ACC112 (cell line): ENCODE results near the gene MTX3.

Source experiments
- H2AFZ ChIP-seq: fragments of 200-600 bp; sonication (generic); one replicate; pipeline ENCODE4 v1.6.0; 2017; ENCODE audit warnings: antibody characterized with exemption, low read length; ENCODE audit not compliant: unreplicated experiment
- H3K27ac ChIP-seq: fragments of 200-600 bp; sonication (generic); 2 replicates; pipeline ENCODE4 v1.5.1; 2014; ENCODE audit warnings: low read depth, mild to moderate bottlenecking, antibody characterized with exemption, low read length, moderate library complexity
- H3K27me3 ChIP-seq: fragments of 200-600 bp; sonication (generic); 2 replicates; pipeline ENCODE4 v1.6.1; 2014; ENCODE audit warnings: mild to moderate bottlenecking, antibody characterized with exemption, low read length, moderate library complexity, mixed read lengths; ENCODE audit not compliant: insufficient read depth
- H3K36me3 ChIP-seq: fragments of 200-600 bp; sonication (generic); 2 replicates; pipeline ENCODE4 v1.6.1; 2016; ENCODE audit warnings: mild to moderate bottlenecking, antibody characterized with exemption, low read length, moderate library complexity, mixed read lengths; ENCODE audit not compliant: insufficient read depth
- H3K4me1 ChIP-seq: fragments of 200-600 bp; sonication (generic); one replicate; pipeline ENCODE4 v1.6.1; 2016; ENCODE audit warnings: low read length, mixed read lengths; ENCODE audit not compliant: insufficient read depth, unreplicated experiment, control insufficient read depth
- H3K4me3 ChIP-seq: fragments of 200-600 bp; sonication (generic); 2 replicates; pipeline ENCODE4 v1.5.1; 2014; ENCODE audit warnings: mild to moderate bottlenecking, low read depth, low read length
- H3K79me2 ChIP-seq: fragments of 200-600 bp; sonication (generic); one replicate; pipeline ENCODE4 v1.6.0; 2016; ENCODE audit warnings: low read length; ENCODE audit not compliant: control insufficient read depth, unreplicated experiment, insufficient read depth

The MTX3 gene, protein sequence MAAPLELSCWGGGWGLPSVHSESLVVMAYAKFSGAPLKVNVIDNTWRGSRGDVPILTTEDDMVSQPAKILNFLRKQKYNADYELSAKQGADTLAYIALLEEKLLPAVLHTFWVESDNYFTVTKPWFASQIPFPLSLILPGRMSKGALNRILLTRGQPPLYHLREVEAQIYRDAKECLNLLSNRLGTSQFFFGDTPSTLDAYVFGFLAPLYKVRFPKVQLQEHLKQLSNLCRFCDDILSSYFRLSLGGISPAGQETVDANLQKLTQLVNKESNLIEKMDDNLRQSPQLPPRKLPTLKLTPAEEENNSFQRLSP

DNA sequence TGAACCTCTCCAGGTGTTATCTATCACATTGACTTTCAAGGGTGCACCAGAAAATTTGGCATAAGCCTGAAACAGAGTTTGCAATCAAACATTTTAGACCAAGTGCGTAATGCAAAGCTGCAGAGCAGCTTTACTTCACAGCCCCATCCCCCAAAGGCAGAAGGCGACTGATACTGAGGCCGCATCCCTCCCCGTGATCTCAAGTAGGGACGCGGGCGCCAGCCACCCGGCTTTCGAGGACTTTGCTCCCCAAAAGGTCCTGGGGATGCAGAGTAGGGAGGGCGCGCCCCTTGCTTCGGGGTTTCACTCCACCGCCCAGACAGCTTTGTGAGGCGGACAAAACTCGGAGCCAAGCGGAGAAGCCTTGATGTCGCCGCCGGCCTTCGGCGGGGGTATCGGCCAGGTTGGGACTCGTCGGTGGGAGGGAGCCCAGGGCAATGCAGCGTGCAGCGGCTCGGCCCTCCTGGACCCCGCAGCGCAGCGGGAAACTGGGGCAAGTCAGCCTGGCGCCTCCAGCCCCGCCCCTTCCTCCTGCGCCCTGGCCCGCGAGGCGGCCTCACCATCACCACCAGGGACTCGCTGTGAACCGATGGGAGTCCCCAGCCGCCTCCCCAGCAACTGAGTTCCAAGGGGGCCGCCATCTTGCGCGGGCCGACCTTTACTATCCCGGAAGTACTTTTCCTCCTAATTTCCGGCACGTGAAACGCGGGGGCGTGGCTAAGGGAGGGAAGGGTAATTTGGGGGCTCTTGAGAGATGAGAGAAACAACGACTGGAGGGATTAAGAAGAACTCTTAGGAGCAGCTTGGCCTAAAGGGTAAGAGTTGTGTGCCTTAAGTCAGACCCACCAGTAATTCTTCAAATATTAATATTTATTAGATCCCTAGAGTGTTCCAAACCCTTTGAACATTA, at the start of gene MTX3:
Gene MTX3, minus strand, starts transcription at position 665 of the 910 bp plus-strand sequence. Its CDS starts 24 bp downstream, at position 641.
- H2AFZ ChIP-seq, result peak within 1 kb of the TSS; percentile 89
- peaks cover 18% of the 10 kb centered on the region for H3K4me1 ChIP-seq
- H3K36me3 ChIP-seq, result peaks cover 9% of the 10 kb centered on the region
- H3K27me3 ChIP-seq, result no peaks in the 10 kb centered on the region
- peaks cover 12% of the 10 kb centered on the region for H3K79me2 ChIP-seq
- peak within 1 kb of the TSS; percentile 63 for H3K27ac ChIP-seq
- H3K4me3 ChIP-seq, result peak within 1 kb of the TSS; percentile 97

DNA sequence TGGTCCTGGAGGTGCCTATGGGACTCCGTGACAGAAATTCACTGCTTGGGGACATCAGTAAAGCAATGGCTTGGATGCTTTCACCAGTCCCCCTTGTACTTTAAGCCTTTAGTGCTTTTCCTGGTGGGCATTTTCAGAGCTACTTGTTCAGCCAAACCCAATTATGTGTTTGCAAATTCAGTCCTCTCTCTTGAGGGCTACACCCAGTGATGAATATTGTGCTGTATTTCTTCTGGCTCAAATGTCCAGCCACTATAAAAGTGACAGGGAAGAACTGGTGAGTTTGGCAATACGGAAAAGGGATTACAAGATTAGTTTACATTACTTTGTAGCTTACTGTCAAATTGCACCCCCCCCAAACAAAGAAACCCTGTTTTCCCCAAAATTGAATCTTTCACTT, 48.6 kb upstream of the MTX3 start:
- H3K36me3 ChIP-seq, result no peaks in the 10 kb centered on the region
- peaks cover 92% of the 10 kb centered on the region for H3K27me3 ChIP-seq
- no peak overlapping the region for H3K27ac ChIP-seq
- H3K4me3 ChIP-seq, result no peak overlapping the region
- H2AFZ ChIP-seq, result no peak overlapping the region
- H3K79me2 ChIP-seq, result no peaks in the 10 kb centered on the region
- no peaks in the 10 kb centered on the region for H3K4me1 ChIP-seq

DNA sequence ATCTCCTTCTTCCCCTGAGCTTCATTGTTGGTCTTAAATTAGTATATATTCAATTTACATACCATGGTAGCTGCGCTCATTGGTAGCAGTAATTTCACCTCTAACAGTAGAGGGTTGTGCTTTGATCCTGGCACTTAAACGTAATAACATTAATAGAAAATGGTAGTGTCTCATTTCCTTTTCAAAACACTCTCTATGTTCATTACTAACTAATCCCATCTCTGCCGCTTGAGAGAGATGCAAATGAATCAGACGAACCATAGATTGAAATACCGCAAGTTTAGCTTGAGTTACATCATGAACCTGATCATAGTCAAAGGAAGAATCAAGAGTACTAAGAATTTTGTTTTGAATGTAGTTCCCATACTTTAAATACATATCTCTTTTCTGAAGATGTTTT, 46.3 kb upstream of the MTX3 start:
- Histone ChIP-seq H3K27ac (no peak overlapping the region), H2AFZ (no peak overlapping the region), H3K27me3 (peaks cover 98% of the 10 kb centered on the region), H3K79me2 (no peaks in the 10 kb centered on the region), H3K4me3 (no peak overlapping the region), H3K4me1 (no peaks in the 10 kb centered on the region), H3K36me3 (no peaks in the 10 kb centered on the region)

DNA sequence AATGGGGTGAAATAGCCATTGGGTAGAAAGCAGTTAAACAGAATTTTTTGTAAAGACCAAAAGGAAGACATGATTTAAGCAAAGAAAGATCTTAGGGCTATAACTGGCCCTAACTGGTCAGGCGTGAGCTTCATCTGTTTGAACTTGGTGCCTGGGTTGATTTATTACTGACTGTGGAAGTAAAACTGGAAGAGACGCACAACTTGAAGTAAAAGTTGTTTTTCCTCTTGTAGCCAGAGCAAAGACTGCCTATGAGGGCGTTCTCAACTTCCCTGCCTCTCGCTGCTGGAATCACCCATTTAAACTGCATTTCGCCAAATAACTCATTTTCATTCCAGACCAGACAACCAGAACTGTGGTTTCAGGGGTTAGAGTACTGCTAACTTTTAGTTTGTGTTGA, 45.6 kb upstream of the MTX3 start:
- H3K4me1 ChIP-seq, result no peaks in the 10 kb centered on the region
- no peaks in the 10 kb centered on the region for H3K36me3 ChIP-seq
- peaks cover 97% of the 10 kb centered on the region for H3K27me3 ChIP-seq
- no peak overlapping the region for H2AFZ ChIP-seq
- H3K27ac ChIP-seq, result no peak overlapping the region
- no peak overlapping the region for H3K4me3 ChIP-seq
- no peaks in the 10 kb centered on the region for H3K79me2 ChIP-seq

DNA sequence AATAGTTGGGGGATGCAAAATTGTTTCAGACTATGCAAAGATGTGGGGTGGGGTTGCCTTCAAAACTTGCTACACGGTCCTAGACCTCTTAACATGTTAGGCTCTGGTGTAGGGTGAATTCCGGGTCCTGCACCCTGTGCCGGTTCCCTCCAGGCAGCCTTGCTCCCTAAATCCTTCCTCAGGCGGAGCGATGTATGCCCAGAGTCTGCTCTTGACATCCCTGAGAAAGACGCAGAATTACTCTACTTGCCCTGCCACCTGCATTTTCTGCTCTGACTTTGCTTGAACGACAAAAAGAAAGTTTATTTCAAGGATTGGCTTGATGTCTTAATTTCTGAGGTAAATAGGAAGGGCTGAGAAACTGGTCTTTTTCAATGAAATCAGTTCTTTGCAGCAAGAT, 44.8 kb upstream of the MTX3 start:
- Histone ChIP-seq H3K4me1 (no peaks in the 10 kb centered on the region), H3K4me3 (no peak overlapping the region), H3K27ac (no peak overlapping the region), H2AFZ (no peak overlapping the region), H3K79me2 (no peaks in the 10 kb centered on the region), H3K36me3 (no peaks in the 10 kb centered on the region), H3K27me3 (peaks cover 92% of the 10 kb centered on the region)

DNA sequence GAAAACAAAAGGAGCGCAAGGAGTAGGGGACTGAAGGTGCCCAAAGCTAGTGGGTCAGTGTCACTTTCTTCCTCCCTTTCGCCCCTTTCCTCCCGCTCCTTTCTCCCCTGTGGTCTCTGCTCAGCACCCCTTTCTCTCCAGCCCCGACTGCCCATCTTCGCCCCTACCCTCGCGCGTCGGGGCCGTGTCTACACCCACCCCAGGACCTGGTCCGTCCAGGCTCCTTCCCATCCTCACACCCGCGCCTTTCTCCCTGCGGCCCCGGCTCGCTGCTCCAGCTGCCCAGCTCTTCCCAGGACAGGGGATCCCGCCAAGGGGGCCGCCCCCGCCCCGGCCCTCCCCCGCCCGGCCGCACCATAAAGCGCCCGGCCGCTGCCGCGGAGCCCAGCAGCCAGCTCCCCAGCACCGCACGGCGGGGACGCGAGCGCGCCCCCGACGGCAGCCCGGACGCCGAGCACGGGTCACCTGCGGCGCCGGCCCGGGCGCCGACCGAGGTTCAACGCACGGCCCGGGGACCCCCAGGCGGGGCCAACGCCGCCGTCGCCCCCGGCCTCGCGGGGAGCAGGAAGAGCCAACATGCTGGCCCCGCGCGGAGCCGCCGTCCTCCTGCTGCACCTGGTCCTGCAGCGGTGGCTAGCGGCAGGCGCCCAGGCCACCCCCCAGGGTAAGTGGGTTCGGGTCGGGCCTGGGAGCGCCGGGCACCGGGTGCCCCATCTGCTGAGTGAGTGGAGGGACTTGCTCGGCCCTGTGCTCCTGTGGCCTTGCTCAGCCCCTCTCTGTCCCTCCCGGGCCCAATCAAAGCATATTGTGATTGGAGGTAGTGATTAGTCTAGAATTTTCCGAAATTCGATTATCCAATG, 44.1 kb upstream of the MTX3 start, which contains the start of gene THBS4:
Gene THBS4, plus strand, starts transcription at position 387 of the 860 bp plus-strand sequence. Its CDS starts 190 bp downstream, at position 577.
- Histone ChIP-seq H2AFZ (no peak within 1 kb of the TSS), H3K27me3 (peaks cover 86% of the 10 kb centered on the region), H3K27ac (no peak within 1 kb of the TSS), H3K79me2 (no peaks in the 10 kb centered on the region), H3K4me1 (no peaks in the 10 kb centered on the region), H3K36me3 (no peaks in the 10 kb centered on the region), H3K4me3 (no peak within 1 kb of the TSS; the same call in 1 of the 2 replicates)

DNA sequence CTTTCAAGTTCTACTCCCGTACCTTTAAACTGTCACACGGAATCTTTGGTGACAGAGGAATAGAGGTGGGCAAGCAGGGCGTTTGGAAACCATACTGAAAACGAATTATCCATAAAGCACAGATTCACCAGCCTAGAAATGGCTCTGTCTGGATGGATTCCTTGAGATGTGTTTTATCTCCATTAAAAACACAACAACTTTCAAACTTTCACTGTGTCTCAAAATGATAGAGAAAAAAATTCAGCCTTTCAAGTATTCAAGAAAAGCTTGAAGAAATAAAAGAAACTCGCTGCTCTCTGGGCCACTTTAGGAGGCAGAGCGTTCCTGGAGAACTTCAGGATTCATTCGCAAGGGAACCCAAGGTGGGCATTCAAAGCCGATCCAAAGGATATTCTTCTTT, 43.5 kb upstream of the MTX3 start:
- Histone ChIP-seq H2AFZ (no peak overlapping the region), H3K27me3 (peaks cover 79% of the 10 kb centered on the region)

DNA sequence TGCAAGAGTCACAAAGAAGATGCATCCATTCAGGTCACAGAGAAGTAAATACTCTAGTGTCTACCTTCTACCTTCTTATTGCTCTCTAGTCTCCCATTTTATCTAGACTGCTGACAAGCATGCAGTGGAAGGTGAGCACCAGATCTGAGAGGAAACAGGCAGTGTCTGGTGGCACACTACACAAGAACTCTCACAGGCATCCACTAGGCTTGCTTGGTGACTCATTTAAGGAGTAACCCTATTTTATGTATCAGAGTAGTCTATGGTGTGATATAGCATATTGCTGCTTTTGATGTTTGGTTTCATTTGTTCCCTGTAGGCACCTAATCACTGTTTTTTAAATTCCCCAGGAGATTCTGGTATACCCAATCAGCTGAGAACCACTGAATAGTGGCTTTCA, 42.5 kb upstream of the MTX3 start:
- peaks cover 74% of the 10 kb centered on the region for H3K27me3 ChIP-seq
- H3K36me3 ChIP-seq, result no peaks in the 10 kb centered on the region
- no peaks in the 10 kb centered on the region for H3K4me1 ChIP-seq
- H3K27ac ChIP-seq, result no peak overlapping the region
- no peak overlapping the region for H3K4me3 ChIP-seq
- H2AFZ ChIP-seq, result no peak overlapping the region
- no peaks in the 10 kb centered on the region for H3K79me2 ChIP-seq

More for the DNA sequence above, 43.5 kb upstream of the MTX3 start:
- Histone ChIP-seq H3K79me2 (no peaks in the 10 kb centered on the region), H3K27ac (no peak overlapping the region), H3K36me3 (no peaks in the 10 kb centered on the region), H3K4me3 (no peak overlapping the region; the same call in 1 of the 2 replicates), H3K4me1 (no peaks in the 10 kb centered on the region)

DNA sequence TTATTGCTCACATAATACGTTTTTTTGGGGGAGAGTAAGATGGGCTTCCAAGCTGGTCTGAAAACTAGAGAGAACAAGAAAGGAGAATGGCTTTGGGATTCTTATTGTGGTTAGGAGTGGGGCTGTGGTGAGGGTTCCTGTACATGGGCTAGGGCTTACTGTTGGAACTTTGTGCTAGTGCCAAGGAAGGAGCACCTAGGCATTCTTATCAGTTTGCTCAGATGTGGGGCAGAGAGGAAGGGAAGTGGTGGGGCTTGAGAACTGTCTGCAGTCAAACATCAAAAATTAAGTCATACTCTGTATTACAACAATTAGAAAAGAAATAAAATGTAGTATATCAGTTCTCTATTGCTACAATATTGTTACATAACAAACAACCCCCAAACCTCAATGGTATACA, 40.0 kb upstream of the MTX3 start:
- Histone ChIP-seq H3K27me3 (peaks cover 71% of the 10 kb centered on the region), H3K36me3 (no peaks in the 10 kb centered on the region), H3K79me2 (no peaks in the 10 kb centered on the region), H3K27ac (no peak overlapping the region), H3K4me3 (no peak overlapping the region), H2AFZ (no peak overlapping the region), H3K4me1 (no peaks in the 10 kb centered on the region)

DNA sequence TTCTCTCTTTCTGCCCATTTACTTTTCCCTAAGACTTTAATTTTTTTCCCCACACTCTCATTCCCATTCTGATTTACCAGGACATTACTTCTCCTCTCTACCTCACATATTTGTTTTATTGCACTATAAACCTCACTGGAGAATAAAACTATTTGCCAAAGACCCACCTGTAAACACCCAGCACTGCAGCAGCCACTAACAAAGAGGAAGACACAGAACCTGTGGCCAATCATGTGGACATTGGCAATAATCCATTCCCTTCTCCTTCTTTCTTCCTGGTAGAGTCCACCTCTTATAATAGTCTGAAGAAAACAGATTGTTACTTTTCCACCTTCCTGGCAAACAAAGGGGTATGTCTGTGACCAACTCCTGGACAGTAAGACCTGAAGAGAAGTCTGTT, 35.8 kb upstream of the MTX3 start:
- Histone ChIP-seq H3K27ac (no peak overlapping the region), H3K36me3 (no peaks in the 10 kb centered on the region), H3K4me1 (no peaks in the 10 kb centered on the region), H3K27me3 (peaks cover 69% of the 10 kb centered on the region), H2AFZ (no peak overlapping the region), H3K79me2 (no peaks in the 10 kb centered on the region), H3K4me3 (no peak overlapping the region)
